Measurements from ENCODE around the gene C1QTNF5. TPM values are rescaled to one million over a fixed set of nuclear protein-coding genes. Genes with fewer than 3 reads are reported as not detected.

C1QTNF5 gene
- total and polyA plus RNA-seq, 2 donors (not counting 1 experiment from before 2014, with no cell fraction given): not detected

DNA sequence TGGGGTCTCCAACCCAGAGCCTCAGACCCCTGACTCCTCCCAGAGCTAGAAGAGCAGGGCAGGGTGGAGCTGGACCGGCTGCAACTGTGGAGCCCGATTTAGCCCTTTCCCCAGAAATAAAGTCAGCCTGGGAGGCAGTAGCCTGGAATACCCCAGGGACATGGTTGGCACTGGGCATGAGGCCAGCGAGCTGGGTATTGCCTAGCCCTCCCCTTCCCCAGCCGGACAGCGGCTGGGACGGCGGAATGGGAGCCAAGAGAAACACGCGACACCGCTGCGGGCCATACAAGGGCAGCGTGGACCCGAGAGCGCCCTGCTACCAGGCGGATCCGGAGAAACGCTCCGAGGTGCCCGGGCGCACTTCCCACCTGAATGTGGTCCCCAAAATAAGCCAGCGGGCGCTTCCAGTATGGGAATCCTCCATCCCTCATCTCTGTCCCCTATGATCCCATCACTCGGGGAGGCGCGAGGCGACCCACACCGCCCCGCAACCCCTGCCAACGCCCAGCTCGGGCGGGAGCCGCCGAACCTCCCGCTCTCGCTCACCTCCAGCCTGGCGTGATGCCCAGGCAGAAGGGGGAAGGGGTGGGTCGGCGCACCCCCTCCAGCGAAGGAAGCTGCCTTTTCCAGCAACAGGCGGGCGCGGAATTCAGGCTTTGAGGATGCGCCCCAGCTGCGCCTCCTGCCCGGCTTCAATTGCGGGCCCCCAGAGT is 24.5 kb downstream of the C1QTNF5 start:
- H3K9me3 ChIP-seq (ENCODE audit: control extremely low read depth in 1 of 3, control insufficient read depth in 2 of 3, insufficient read depth in 1 of 3, low read length in 2 of 3): peaks cover 0 to 9% (median 0%) of the 10 kb centered on the region in 3 donors
- peak overlapping the region; percentile 59 for H2AFZ ChIP-seq (ENCODE audit: insufficient read depth, low read depth, low read length, poor library complexity, severe bottlenecking)
- TF ChIP-seq, protein P1, sequence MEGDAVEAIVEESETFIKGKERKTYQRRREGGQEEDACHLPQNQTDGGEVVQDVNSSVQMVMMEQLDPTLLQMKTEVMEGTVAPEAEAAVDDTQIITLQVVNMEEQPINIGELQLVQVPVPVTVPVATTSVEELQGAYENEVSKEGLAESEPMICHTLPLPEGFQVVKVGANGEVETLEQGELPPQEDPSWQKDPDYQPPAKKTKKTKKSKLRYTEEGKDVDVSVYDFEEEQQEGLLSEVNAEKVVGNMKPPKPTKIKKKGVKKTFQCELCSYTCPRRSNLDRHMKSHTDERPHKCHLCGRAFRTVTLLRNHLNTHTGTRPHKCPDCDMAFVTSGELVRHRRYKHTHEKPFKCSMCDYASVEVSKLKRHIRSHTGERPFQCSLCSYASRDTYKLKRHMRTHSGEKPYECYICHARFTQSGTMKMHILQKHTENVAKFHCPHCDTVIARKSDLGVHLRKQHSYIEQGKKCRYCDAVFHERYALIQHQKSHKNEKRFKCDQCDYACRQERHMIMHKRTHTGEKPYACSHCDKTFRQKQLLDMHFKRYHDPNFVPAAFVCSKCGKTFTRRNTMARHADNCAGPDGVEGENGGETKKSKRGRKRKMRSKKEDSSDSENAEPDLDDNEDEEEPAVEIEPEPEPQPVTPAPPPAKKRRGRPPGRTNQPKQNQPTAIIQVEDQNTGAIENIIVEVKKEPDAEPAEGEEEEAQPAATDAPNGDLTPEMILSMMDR (IDR thresholded peaks at IDR 0.05): no peak
- no peak for TF ChIP-seq EZH2 (IDR thresholded peaks at IDR 0.05; ENCODE audit: borderline replicate concordance, insufficient read depth, low read depth, low read length, poor library complexity, severe bottlenecking)
- ATAC-seq (ENCODE audit: low read depth): no peak
- H3K4me1 ChIP-seq (ENCODE audit: control insufficient read depth in 2 of 2, insufficient read depth in 2 of 2, low read length in 2 of 2): peaks cover 30 to 46% of the 10 kb centered on the region in 2 donors
- H3K4me3 ChIP-seq (ENCODE audit: control extremely low read depth in 1 of 5, extremely low read depth in 1 of 5, insufficient read depth in 1 of 5, low read depth in 2 of 5, low read length in 4 of 5): peak overlapping the region; percentile 15 to 60 (median 44)
- peak; percentile 42 for DNase-seq
- H3K36me3 ChIP-seq (replicated peaks in 1 of 2; ENCODE audit: control extremely low read depth in 1 of 2, control insufficient read depth in 1 of 2, extremely low read depth in 1 of 2, insufficient read depth in 2 of 2, low read length in 1 of 2): no peaks in the 10 kb centered on the region
- H3K79me2 ChIP-seq (ENCODE audit: control insufficient read depth, insufficient read depth, low read length): no peaks in the 10 kb centered on the region
- no peak overlapping the region for H3K27ac ChIP-seq (ENCODE audit: low read length in 2 of 2)
- no peaks in the 10 kb centered on the region for H3K9me3 Mint-ChIP-seq (ENCODE audit: insufficient read depth)
- H3K4me1 Mint-ChIP-seq: peaks cover 29% of the 10 kb centered on the region
- H3K4me2 ChIP-seq (replicated peaks; ENCODE audit: low read depth, low read length, poor library complexity, severe bottlenecking): peak overlapping the region; percentile 83
- H4K20me1 ChIP-seq (ENCODE audit: control insufficient read depth, insufficient read depth, low read length, poor library complexity, severe bottlenecking): no peaks in the 10 kb centered on the region
- POLR2A ChIA-PET: interaction anchor here (0.5 kb wide), 1 partner anchor 523 kb away, joined by 3 read pairs; no protein-coding TSS in a partner anchor
- peaks cover 0 to 61% (median 22%) of the 10 kb centered on the region in 4 experiments for H3K27me3 ChIP-seq (replicated peaks in 1 of 4; ENCODE audit: control extremely low read depth in 1 of 4, control insufficient read depth in 3 of 4, insufficient read depth in 4 of 4, low read length in 3 of 4)
- no peak overlapping the region for H3K27ac Mint-ChIP-seq
- H3K9ac ChIP-seq (ENCODE audit: low read length): peak overlapping the region; percentile 62
- 1% methylated on average over 46 of the region's 46 CpGs for WGBS (ENCODE audit: insufficient coverage)
- intact Hi-C loops (cut with micrococcal nuclease): no loop called here
- CTCF ChIA-PET: interaction anchor here (1.1 to 3.5 kb wide), 4 partner anchors 7 to 214 kb away, joined by 3 to 16 read pairs (median 8); no protein-coding TSS in a partner anchor
- H3K27me3 Mint-ChIP-seq: peaks cover 13% of the 10 kb centered on the region
- peak overlapping the region; percentile 83 for H3K4me3 Mint-ChIP-seq

All from B cell (primary cell).